Omental fat pad (tissue), 4 donors: ENCODE results near the gene ANKMY1. TPM values are rescaled to one million over a fixed set of nuclear protein-coding genes. Genes with fewer than 3 reads are reported as not detected.

ENCODE experiments used
- ATAC-seq: fragments of 150-250 bp; one replicate; pipeline ENCODE4 v1.9.1; 2016; ENCODE audit warnings: mild to moderate bottlenecking, moderate library complexity; ENCODE audit not compliant: low FRiP score
- DNase-seq: peaks from one replicate; pipeline ENCODE4 v3.0.0-alpha.2; 2019; ENCODE audit warnings: low spot score
- total RNA-seq, 4 donors: library from RNA; depleted of rRNA; stranded (reverse); fragments of >200 nt; gene quantifications; one replicate each; pipeline ENCODE4 v1.1.0, GENCODE V29; 2016
- TF ChIP-seq, protein P1 (sequence below), 3 donors: fragments of 450-650 bp; IDR thresholded peaks; one replicate each; pipeline ENCODE4 v1.5.1; 2016 to 2017; ENCODE audit warnings: antibody characterized with exemption in 3 of 3, mild to moderate bottlenecking in 3 of 3, moderate library complexity in 2 of 3

Gene ANKMY1
- total RNA-seq, 4 donors from 2014 or later = 8.3 to 23.2 (median 16.7) TPM

GRCh38 chr2:240446664-240447175, 111.1 kb downstream of the ANKMY1 start:
- TF ChIP-seq, protein P1, sequence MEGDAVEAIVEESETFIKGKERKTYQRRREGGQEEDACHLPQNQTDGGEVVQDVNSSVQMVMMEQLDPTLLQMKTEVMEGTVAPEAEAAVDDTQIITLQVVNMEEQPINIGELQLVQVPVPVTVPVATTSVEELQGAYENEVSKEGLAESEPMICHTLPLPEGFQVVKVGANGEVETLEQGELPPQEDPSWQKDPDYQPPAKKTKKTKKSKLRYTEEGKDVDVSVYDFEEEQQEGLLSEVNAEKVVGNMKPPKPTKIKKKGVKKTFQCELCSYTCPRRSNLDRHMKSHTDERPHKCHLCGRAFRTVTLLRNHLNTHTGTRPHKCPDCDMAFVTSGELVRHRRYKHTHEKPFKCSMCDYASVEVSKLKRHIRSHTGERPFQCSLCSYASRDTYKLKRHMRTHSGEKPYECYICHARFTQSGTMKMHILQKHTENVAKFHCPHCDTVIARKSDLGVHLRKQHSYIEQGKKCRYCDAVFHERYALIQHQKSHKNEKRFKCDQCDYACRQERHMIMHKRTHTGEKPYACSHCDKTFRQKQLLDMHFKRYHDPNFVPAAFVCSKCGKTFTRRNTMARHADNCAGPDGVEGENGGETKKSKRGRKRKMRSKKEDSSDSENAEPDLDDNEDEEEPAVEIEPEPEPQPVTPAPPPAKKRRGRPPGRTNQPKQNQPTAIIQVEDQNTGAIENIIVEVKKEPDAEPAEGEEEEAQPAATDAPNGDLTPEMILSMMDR (IDR thresholded peaks at IDR 0.05) = no peak
- ATAC-seq (no peak), DNase-seq (no peak)

- DNase-seq = no peak
- ATAC-seq = no peak
- TF ChIP-seq, protein P1 (IDR thresholded peaks at IDR 0.05) = no peak
These were observed 111.7 kb downstream of the ANKMY1 start for GRCh38 chr2:240445961-240446663.

GRCh38 chr2:240444464-240444863, 113.3 kb downstream of the ANKMY1 start:
- TF ChIP-seq, protein P1 (IDR thresholded peaks at IDR 0.05) = no peak
- no peak for DNase-seq
- no peak for ATAC-seq

GRCh38 chr2:240443891-240444301, 113.9 kb downstream of the ANKMY1 start:
- ATAC-seq = no peak
- TF ChIP-seq, protein P1 (IDR thresholded peaks at IDR 0.05) = no peak
- no peak for DNase-seq

GRCh38 chr2:240442891-240443715, 114.7 kb downstream of the ANKMY1 start:
- TF ChIP-seq, protein P1 (IDR thresholded peaks at IDR 0.05) = no peak
- DNase-seq (no peak), ATAC-seq (no peak)

DNA sequence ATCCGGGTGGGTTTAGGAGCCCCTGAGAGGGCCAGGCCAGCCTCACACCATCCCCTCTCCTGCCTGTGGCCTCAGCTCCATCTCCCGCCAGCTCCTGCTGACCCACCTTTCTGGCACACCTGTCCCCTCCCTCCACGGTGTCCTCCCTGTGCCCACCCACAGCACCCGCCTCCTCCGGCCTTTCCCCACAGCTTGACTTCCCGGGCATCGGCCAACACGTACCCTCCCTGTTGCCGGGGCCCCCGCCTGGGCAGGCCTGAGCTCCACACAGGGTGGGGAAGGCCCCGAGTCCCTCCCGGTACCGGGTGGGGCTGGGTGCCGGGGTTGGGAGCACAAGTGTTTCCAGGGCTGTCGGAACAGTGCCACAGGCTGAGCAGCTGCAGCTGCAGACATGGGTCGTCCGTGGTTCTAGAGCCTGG, 115.8 kb downstream of the ANKMY1 start:
- TF ChIP-seq, protein P1 (IDR thresholded peaks at IDR 0.05) = no peak
- DNase-seq (no peak), ATAC-seq (no peak)
